ENCODE data around the gene ACTA2. TPM values are rescaled to one million over a fixed set of nuclear protein-coding genes. Genes with fewer than 3 reads are reported as not detected.

The ACTA2 gene
- total RNA-seq, 1 experiment from 2014 or later = not detected

DNA sequence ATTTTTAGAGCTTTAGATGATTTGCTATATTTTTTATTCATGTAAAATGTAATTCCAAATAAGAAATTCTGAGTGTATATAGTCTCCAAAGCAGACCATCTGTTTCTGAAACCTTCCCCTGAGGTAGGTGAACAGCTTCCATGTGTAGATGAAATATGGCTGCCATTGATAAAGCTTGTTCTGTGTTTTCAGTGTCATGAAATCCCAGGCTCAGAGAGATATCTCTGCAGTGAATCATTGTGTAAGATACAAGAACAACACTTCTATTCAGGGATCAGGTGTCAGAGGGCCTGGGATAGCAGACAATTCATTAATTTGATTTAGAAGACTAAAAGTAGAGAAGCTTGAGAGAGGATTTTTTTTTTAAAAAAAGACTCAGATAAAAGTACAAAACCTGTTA is 29.1 kb downstream of the ACTA2 start:
- no peak overlapping the region for H3K9ac ChIP-seq (ENCODE audit: low read length)
- no peak overlapping the region for H3K4me3 ChIP-seq (ENCODE audit: low read length)
- no peaks in the 10 kb centered on the region for H3K36me3 ChIP-seq (ENCODE audit: low read depth, low read length)
- no peaks in the 10 kb centered on the region for H3K79me2 ChIP-seq (ENCODE audit: low read length)
- ATAC-seq (no peak), DNase-seq (no peak)
- no TSS peak for BruUV-seq (replicated peaks)
- H3K9me2 ChIP-seq (replicated peaks; ENCODE audit: low read length) = no peaks in the 10 kb centered on the region
- ChIA-PET POLR2A (ENCODE audit: unreplicated experiment) (no interaction called here), CTCF (interaction anchor here (0.6 kb wide), 1 partner anchor 65 kb away, joined by 8 read pairs; no protein-coding TSS in a partner anchor)
- no peaks in the 10 kb centered on the region for H3F3A ChIP-seq (ENCODE audit: low read length, unreplicated experiment)
- H3K27ac ChIP-seq (ENCODE audit: low read length) = no peak overlapping the region
- no peak overlapping the region for H3K4me2 ChIP-seq (ENCODE audit: low read length)
- TF ChIP-seq, protein P1, sequence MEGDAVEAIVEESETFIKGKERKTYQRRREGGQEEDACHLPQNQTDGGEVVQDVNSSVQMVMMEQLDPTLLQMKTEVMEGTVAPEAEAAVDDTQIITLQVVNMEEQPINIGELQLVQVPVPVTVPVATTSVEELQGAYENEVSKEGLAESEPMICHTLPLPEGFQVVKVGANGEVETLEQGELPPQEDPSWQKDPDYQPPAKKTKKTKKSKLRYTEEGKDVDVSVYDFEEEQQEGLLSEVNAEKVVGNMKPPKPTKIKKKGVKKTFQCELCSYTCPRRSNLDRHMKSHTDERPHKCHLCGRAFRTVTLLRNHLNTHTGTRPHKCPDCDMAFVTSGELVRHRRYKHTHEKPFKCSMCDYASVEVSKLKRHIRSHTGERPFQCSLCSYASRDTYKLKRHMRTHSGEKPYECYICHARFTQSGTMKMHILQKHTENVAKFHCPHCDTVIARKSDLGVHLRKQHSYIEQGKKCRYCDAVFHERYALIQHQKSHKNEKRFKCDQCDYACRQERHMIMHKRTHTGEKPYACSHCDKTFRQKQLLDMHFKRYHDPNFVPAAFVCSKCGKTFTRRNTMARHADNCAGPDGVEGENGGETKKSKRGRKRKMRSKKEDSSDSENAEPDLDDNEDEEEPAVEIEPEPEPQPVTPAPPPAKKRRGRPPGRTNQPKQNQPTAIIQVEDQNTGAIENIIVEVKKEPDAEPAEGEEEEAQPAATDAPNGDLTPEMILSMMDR (conservative IDR thresholded peaks at IDR 0.05; ENCODE audit: low read depth, low read length) = no peak
- TF ChIP-seq EZH2phosphoT487 (IDR thresholded peaks at IDR 0.05; ENCODE audit: borderline replicate concordance, low read length) (no peak), EZH2 (IDR thresholded peaks at IDR 0.05; ENCODE audit: low read length, unreplicated experiment) (no peak)
- no peaks in the 10 kb centered on the region for H3K9me3 ChIP-seq (ENCODE audit: low read length)
- no peaks in the 10 kb centered on the region for H3K27me3 ChIP-seq (ENCODE audit: low read length)
- no peak overlapping the region for H2AFZ ChIP-seq (ENCODE audit: low read length)
- no peaks in the 10 kb centered on the region for H3K4me1 ChIP-seq (ENCODE audit: insufficient read depth, low read length)
- H4K20me1 ChIP-seq (ENCODE audit: low read length) = no peaks in the 10 kb centered on the region
- intact Hi-C loops (cut with micrococcal nuclease) = no loop called here

DNA sequence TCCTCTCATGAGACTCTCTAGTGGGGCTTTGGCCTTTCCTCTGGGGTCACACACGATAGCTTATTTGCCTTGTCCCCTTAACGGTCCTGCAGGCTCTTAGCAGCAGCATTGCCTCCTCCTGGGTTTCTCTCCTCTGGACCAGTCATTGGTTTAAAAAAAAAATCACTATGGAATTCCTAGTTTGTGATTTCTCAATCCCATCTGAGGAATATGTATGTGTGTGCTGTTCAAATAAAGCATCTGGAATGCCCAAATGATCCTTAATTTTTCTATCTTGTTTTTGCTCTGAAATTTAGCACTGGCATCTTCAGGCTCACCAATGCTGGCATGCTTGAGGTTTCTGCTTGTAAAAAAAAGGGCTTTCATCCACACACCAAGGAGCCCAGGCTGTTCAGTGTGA is 30.5 kb downstream of the ACTA2 start:
- Histone ChIP-seq H3K9ac (ENCODE audit: low read length) (no peak overlapping the region), H3K4me1 (ENCODE audit: insufficient read depth, low read length) (no peaks in the 10 kb centered on the region), H2AFZ (ENCODE audit: low read length) (no peak overlapping the region), H3F3A (ENCODE audit: low read length, unreplicated experiment) (no peaks in the 10 kb centered on the region), H3K36me3 (ENCODE audit: low read depth, low read length) (no peaks in the 10 kb centered on the region), H3K27me3 (ENCODE audit: low read length) (no peaks in the 10 kb centered on the region), H3K4me3 (ENCODE audit: low read length) (no peak overlapping the region), H3K9me3 (ENCODE audit: low read length) (no peaks in the 10 kb centered on the region), H3K4me2 (ENCODE audit: low read length) (no peak overlapping the region), H3K27ac (ENCODE audit: low read length) (no peak overlapping the region), H3K79me2 (ENCODE audit: low read length) (no peaks in the 10 kb centered on the region), H4K20me1 (ENCODE audit: low read length) (no peaks in the 10 kb centered on the region), H3K9me2 (replicated peaks; ENCODE audit: low read length) (no peaks in the 10 kb centered on the region)
- DNase-seq (no peak), ATAC-seq (no peak)
- POLR2A ChIA-PET (ENCODE audit: unreplicated experiment) = no interaction called here
- intact Hi-C loops (cut with micrococcal nuclease) = no loop called here
- no peak for TF ChIP-seq EZH2 (IDR thresholded peaks at IDR 0.05; ENCODE audit: low read length, unreplicated experiment)
- TF ChIP-seq, protein P1 (conservative IDR thresholded peaks at IDR 0.05; ENCODE audit: low read depth, low read length) = no peak
- no peak for TF ChIP-seq EZH2phosphoT487 (IDR thresholded peaks at IDR 0.05; ENCODE audit: borderline replicate concordance, low read length)
- BruUV-seq (replicated peaks) = no TSS peak
- CTCF ChIA-PET = no interaction called here

DNA sequence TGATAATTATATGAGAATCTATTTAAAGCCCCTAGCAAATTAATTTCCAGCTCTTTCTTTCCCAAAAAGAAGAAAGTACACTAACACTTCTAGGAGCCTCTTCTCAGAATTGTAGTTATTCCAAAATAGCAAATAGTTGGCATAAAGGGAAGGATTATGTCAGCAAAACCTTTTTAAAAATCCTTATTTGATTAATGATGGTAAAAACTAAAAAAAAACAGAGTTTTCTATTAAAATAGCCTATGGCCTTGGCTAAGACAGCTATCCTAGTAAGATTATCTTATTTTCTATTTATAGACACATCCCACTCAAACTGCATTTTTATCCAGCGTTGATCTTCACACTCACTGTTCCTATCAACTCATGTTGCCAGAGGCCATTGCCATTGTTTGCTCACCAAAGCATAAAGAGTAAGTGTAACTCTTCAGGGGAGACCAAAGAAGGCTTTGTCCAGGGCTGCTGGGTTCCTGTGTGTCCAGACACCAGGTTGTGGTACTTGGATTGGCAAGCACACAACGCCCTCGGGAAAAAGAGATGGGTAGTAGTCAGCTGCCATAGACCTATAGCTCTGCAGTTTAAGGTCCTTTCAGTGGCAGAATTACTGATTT is 31.5 kb downstream of the ACTA2 start:
- BruUV-seq (replicated peaks) = no TSS peak
- Histone ChIP-seq H3K36me3 (ENCODE audit: low read depth, low read length) (no peaks in the 10 kb centered on the region), H3F3A (ENCODE audit: low read length, unreplicated experiment) (no peaks in the 10 kb centered on the region), H3K9me3 (ENCODE audit: low read length) (no peaks in the 10 kb centered on the region), H3K9ac (ENCODE audit: low read length) (no peak overlapping the region), H3K79me2 (ENCODE audit: low read length) (no peaks in the 10 kb centered on the region), H4K20me1 (ENCODE audit: low read length) (no peaks in the 10 kb centered on the region), H3K9me2 (replicated peaks; ENCODE audit: low read length) (no peaks in the 10 kb centered on the region), H3K4me3 (ENCODE audit: low read length) (no peak overlapping the region), H3K27ac (ENCODE audit: low read length) (no peak overlapping the region), H3K4me2 (ENCODE audit: low read length) (no peak overlapping the region), H3K27me3 (ENCODE audit: low read length) (no peaks in the 10 kb centered on the region), H2AFZ (ENCODE audit: low read length) (no peak overlapping the region), H3K4me1 (ENCODE audit: insufficient read depth, low read length) (no peaks in the 10 kb centered on the region)
- POLR2A ChIA-PET (ENCODE audit: unreplicated experiment) = no interaction called here
- intact Hi-C loops (cut with micrococcal nuclease) = no loop called here
- CTCF ChIA-PET = no interaction called here
- ATAC-seq (no peak), DNase-seq (no peak)
- TF ChIP-seq, protein P1 (conservative IDR thresholded peaks at IDR 0.05; ENCODE audit: low read depth, low read length) = no peak
- TF ChIP-seq EZH2 (IDR thresholded peaks at IDR 0.05; ENCODE audit: low read length, unreplicated experiment) (no peak), EZH2phosphoT487 (IDR thresholded peaks at IDR 0.05; ENCODE audit: borderline replicate concordance, low read length) (no peak)
